Ishikawa (cell line): Measurements from ENCODE around the gene TMCC1.

Experiments used
- CEBPB ChIP-seq: IDR thresholded peaks from 2 replicates; pipeline ENCODE4 v1.6.1; 2012
- CREB1 ChIP-seq: IDR thresholded peaks from 2 replicates; pipeline ENCODE4 v1.6.1; 2012; ENCODE audit warnings: low read depth
- EGR1 ChIP-seq: IDR thresholded peaks from 2 replicates; pipeline ENCODE4 v1.6.1; 2012
- EP300 ChIP-seq: IDR thresholded peaks from 2 replicates; pipeline ENCODE4 v1.6.1; 2012; ENCODE audit warnings: borderline replicate concordance
- FOXM1 ChIP-seq: IDR thresholded peaks from 2 replicates; pipeline ENCODE4 v1.6.1; 2012; ENCODE audit warnings: low read depth, borderline replicate concordance
- MAX ChIP-seq: IDR thresholded peaks from 2 replicates; pipeline ENCODE4 v1.6.1; 2012
- NFIC ChIP-seq: IDR thresholded peaks from 2 replicates; pipeline ENCODE4 v1.6.1; 2012
- RAD21 ChIP-seq: IDR thresholded peaks from 2 replicates; pipeline ENCODE4 v1.6.1; 2012; ENCODE audit warnings: low read depth
- REST ChIP-seq: IDR thresholded peaks from 2 replicates; pipeline ENCODE4 v1.6.1; 2012; ENCODE audit warnings: low read depth, mild to moderate bottlenecking
- TAF1 ChIP-seq: IDR thresholded peaks from 2 replicates; pipeline ENCODE4 v1.6.1; 2012; ENCODE audit warnings: low read depth, mild to moderate bottlenecking
- TCF12 ChIP-seq: IDR thresholded peaks from 2 replicates; pipeline ENCODE4 v1.6.1; 2012; ENCODE audit warnings: low read depth
- TEAD4 ChIP-seq: IDR thresholded peaks from 2 replicates; pipeline ENCODE4 v1.6.1; 2012
- USF1 ChIP-seq: IDR thresholded peaks from 2 replicates; pipeline ENCODE4 v1.6.1; 2012
- YY1 ChIP-seq: IDR thresholded peaks from 2 replicates; pipeline ENCODE4 v1.6.1; 2012; ENCODE audit warnings: low read depth
- ZBTB7A ChIP-seq: IDR thresholded peaks from 2 replicates; pipeline ENCODE4 v1.6.1; 2012; ENCODE audit warnings: low read depth

The TMCC1 gene

GRCh38 chr3:129740090-129740489, 153.4 kb downstream of the TMCC1 start:
- no peak for TF ChIP-seq NFIC
- no peak for TF ChIP-seq ZBTB7A
- no peak for TF ChIP-seq TEAD4
- TF ChIP-seq EGR1, result no peak
- no peak for TF ChIP-seq CEBPB
- TF ChIP-seq EP300, result no peak
- TF ChIP-seq RAD21, result no peak
- TF ChIP-seq YY1, result no peak
- TF ChIP-seq REST, result no peak
- no peak for TF ChIP-seq FOXM1
- TF ChIP-seq TAF1, result no peak
- no peak for TF ChIP-seq CREB1
- TF ChIP-seq USF1, result no peak

- TF ChIP-seq CEBPB (peak; percentile 64; the same call in 1 of the 2 replicates), NFIC (no peak)
Measured at GRCh38 chr3:129739634-129740033, 153.9 kb downstream of the TMCC1 start.

- TF ChIP-seq REST (no peak), ZBTB7A (no peak), CEBPB (no peak), MAX (no peak), EGR1 (no peak), USF1 (no peak), TEAD4 (no peak), TAF1 (no peak), EP300 (no peak), CREB1 (no peak), FOXM1 (no peak), TCF12 (no peak), NFIC (no peak), YY1 (no peak), RAD21 (no peak)
Measured at GRCh38 chr3:129738172-129738571, 155.3 kb downstream of the TMCC1 start.

- TF ChIP-seq YY1, result no peak
- no peak for TF ChIP-seq TCF12
- TF ChIP-seq ZBTB7A, result no peak
- TF ChIP-seq EGR1, result no peak
- no peak for TF ChIP-seq TAF1
- TF ChIP-seq EP300, result no peak
- no peak for TF ChIP-seq NFIC
- no peak for TF ChIP-seq CREB1
- no peak for TF ChIP-seq FOXM1
- TF ChIP-seq USF1, result no peak
- TF ChIP-seq CEBPB, result no peak
- no peak for TF ChIP-seq RAD21
- TF ChIP-seq REST, result no peak
- no peak for TF ChIP-seq TEAD4
- TF ChIP-seq MAX, result no peak
Measured at GRCh38 chr3:129736070-129736469, 157.4 kb downstream of the TMCC1 start.

GRCh38 chr3:129735638-129736037, 157.9 kb downstream of the TMCC1 start:
- TF ChIP-seq ZBTB7A (no peak), FOXM1 (no peak), EP300 (no peak), MAX (no peak), CREB1 (no peak), RAD21 (no peak), NFIC (no peak), YY1 (no peak)
